GM21447 (cell line): ENCODE measurements around the gene RSBN1.
"Not testable (repeated sequence)": the region's sequence is repeated elsewhere in the genome, so short reads cannot be mapped to it uniquely, and the experiment has no call there.

Experiments used
- ATAC-seq: cut with Tn5 transposase; IDR thresholded peaks from one replicate; pipeline ENCODE4 v1.9.1; 2021; ENCODE audit not compliant: unreplicated experiment

Gene RSBN1

DNA sequence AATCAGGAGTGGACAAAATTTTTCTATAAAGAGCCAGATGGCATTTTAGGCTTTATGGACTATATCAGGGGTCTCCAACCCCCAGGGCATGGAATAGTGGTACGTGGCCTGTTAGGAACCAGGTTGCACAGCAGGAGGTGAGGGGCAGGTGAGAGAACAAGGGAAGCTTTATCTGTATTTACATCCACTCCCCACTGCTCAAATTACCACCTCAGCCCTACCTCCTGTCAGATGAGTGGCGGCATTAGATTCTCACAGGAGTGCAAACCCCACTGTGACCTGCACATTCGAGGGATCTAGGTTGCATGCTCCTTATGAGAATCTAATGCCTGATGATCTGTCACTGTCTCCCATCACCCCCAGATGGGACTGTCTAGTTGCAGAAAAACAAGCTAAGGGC is 66.9 kb downstream of the RSBN1 start:
- ATAC-seq: no peak

DNA sequence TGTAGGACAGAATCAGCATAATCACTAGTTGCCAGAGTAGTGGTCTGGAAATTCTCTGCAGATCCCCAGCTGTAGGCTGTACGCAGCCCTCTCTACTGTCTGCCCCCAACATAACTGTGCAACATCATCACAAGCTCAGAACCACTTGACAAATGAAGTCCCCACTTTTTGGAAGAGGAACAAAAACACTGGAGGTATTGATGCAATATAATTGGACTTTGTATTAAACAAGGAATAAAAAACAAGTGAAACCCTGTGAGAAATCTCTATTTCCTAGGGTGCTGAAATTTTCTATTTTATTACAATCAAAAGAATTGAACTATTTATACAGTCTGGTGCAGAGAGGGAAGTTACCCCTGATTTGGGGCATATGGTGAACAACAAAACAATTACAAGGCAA is 68.2 kb downstream of the RSBN1 start:
- no peak for ATAC-seq

DNA sequence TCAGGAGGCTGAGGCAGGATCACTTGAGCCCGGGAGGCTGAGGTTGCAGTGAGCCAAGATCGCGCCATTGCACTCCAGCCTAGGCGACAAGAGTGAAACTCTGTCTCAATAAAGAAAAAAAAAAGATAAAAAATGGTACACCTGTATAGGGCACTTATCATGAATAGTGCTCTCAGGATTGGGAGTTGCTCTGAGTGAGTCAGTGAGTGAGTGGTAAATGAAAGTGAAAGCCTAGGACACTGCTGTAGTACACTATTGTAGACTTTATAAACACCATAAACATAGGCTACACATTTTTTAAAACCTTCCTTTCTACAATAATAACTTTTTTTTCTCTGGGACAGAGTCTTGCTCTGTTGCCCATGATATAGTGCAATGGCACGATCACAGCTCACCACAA is 69.8 kb downstream of the RSBN1 start:
- no peak for ATAC-seq

GRCh38 chr1:113734357-113735055 is 77.8 kb downstream of the RSBN1 start:
- ATAC-seq: no peak

DNA sequence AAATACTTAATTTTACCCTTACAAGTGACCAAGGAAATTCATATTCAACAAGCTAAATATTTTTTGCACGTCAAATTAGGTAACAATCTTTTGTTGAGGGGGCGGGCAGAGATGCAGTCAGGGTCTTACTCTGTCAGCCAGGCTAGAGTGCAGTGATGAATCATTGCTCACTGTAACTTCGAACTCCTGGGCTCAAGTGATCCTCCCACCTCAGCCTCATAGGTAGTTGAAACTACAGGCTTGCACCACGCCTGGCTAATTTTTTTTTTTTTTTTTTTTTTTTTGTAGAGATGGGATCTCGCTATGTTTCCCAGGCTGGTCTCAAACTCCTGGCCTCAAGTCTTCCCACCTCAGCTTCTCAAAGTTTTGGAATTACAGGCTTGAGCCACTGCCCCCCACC is 79.5 kb downstream of the RSBN1 start:
- ATAC-seq: no peak

DNA sequence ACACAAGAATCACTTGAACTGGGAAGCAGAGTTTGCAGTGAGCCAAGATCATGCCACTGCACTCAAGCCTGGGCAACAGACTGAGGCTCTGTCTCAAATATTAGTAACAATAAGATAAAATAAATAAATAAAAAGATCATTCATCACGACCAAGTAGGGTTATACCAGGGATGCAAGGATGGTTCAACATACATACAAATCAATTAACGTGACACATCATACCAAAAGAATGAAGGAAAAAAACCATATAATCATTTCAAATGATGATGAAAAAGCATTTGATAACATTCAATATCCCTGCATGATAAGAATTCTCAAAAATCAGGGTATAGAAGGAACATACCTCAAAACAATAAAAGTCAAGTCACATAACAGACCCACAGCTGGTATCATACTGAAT is 91.3 kb downstream of the RSBN1 start:
- no peak for ATAC-seq

GRCh38 chr1:113718621-113719020 is 93.7 kb downstream of the RSBN1 start:
- ATAC-seq: not testable (repeated sequence)

DNA sequence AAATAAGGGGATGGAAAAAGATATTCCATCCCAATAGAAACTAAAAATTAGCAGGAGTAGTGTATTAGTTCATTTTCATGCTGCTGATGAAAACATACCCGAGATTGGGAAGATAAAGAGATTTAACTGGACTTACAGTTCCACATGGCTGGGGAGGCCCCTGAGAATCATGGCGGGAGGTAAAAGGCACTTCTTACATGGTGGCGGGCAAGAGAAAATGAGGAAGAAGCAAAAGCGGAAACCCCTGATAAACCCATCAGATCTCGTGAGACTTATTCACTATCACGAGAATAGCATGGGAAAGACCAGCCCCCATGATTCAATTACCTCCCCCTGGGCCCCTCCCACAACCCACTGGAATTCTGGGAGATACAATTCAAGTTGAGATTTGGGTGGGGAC is 94.8 kb downstream of the RSBN1 start:
- not testable (repeated sequence) for ATAC-seq

DNA sequence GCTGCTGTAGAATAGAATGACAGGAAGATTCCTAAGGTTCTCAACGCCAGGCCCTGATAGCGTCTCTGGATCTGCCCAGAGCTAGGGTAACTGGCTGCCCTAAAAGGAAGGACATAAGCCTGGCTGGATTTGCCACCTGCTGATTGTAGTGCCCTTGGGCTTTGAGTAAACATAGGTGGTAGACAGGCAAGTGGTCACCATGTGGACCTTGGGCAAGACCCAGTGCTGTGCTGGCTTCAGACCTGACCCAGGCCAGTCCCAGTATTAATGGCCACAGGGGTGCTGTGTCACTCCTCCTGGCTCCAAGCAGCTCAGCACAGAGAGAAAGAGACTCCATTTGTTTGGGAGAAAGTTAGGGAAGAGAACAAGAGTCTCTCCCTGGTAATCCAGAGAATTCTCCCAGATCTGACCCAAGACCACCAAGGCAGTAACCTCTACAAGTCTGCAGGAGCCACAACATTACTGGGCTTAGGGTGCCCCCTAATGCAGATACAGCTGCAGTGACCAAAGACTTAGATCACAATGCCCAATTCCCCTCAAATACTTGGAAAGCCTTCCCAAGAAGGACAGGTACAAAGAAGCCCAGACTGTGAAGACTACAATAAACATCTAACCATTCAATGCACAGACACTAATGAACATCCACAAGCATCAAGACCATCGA is 97.5 kb downstream of the RSBN1 start:
- ATAC-seq: no peak
